ENCODE results near the gene PELI2.

The PELI2 gene

DNA sequence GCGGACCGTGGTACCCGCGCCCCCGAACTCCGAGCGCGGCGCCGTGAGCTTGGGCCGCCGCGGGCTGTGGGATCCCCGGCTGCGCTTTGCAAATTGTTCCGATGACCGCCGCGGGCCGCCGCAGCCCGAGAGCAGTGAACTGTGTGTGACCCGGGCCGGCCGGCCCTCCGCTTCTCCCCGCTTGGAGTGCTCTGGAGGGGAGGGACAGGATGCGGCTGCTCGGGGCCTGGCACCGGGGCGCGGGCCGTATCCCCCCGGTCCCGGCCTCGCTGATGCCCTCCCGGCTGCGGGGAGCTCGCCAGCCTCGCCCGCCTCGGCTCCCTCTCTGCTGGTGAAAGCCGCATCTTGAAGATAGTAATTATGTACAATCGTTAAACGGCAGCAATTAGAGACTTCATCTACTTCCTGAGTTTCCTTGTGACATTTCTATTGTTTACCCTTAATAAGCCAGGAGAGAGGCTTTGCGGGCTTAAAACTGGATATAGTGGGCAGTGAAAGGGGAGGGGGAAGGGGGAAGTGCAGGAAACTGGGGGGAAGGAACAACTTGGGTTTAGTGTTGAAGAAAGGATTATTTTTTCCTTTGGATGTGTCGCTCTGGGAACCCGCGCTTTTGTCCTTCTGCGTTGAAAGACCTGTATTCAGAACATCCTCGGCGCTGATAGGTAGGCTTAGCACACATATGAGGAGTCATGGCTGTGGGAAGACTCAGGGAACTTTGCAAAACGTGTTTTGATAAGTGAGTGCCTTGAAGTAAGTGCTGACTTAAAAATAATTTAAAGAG, 1.2 kb downstream of the PELI2 start:
- DNase-seq (ENCODE audit: low spot score), result peak; percentile 51

DNA sequence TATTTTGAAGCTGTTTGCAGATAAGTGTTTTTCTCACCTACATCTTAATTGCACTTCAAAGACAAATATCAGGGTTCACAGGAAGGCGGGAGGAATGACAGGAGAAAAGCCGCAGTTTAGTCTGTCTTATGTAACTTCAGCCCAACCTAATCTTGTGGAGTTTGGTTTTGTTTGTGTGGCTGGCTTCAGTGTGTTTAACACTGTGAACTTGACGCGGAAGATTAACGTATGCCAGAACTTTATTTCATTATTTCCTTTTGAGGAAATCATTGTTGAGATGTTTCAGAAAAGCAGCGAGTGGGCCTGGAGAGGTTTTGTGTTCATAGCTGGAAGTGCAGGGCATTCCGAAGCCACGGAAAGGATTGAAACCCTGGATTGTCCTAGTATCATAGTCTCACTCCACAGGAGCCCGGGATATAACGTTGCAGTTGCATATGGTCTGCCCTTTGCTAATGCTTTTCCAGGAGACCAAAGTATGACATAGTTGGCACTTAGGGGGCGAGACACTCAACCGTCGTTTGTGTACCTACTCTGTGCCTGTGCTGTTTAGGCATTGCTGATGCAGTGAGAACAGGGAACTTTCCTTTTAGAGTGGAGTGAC, 2.0 kb downstream of the PELI2 start:
- peak; percentile 28 for DNase-seq (ENCODE audit: low spot score)

DNA sequence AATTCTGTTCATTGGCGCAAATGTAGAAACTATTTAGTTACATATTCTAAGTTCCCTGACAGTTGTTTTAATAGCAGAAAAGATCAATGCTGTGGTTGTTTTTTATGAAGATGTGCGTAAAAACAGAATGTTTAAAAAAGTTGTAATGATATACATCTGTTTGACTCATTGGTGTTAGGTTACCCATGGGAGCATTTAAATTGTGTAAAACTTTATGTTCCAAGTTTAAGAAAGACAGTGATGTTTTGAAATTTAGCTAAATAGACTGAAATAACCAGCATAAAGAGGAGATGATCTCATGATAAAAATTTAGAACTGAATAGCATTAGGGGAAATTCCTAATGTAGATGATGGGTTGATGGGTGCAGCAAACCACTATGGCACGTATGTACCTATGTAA, 3.6 kb downstream of the PELI2 start:
- DNase-seq (ENCODE audit: low spot score), result no peak

DNA sequence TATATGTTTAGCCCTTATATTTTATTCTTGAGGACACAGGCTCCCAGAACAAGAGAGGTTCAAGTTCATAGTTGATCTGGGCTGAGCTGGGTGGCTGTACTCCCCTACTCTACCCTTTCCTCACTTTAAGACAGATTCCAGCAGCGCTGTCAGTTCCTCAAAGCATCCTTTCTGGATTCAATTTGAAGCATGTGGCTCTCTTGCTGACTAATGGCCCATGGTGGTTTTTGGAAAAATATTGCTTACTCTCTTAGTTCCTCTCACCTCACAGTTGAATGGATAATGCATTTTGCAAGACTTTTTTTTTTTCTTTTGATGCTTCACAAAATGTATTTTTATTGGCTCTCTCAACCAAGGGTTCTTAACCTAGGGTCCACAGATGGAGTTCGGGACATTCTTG, 4.1 kb downstream of the PELI2 start:
- DNase-seq (ENCODE audit: low spot score), result no peak

DNA sequence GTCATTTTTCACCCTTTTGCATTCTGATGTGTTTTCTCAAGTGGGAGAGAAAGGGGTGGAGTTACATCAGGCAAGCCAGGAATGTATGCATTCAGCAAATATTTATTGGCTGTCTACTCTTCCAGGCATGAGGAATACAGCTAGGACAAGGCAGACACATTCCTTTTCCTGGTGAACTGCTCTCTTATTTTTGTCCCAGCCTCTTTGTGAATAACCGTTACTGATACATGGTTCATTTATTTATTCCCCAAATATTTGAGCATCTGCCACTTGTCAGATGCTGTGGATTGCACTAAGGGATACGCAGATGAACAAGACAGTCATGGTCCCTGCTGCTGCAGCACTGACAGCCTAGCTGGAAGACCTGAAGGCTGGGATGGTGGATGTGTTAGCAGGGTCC, 6.1 kb downstream of the PELI2 start:
- DNase-seq (ENCODE audit: low spot score), result peak; percentile 13

DNA sequence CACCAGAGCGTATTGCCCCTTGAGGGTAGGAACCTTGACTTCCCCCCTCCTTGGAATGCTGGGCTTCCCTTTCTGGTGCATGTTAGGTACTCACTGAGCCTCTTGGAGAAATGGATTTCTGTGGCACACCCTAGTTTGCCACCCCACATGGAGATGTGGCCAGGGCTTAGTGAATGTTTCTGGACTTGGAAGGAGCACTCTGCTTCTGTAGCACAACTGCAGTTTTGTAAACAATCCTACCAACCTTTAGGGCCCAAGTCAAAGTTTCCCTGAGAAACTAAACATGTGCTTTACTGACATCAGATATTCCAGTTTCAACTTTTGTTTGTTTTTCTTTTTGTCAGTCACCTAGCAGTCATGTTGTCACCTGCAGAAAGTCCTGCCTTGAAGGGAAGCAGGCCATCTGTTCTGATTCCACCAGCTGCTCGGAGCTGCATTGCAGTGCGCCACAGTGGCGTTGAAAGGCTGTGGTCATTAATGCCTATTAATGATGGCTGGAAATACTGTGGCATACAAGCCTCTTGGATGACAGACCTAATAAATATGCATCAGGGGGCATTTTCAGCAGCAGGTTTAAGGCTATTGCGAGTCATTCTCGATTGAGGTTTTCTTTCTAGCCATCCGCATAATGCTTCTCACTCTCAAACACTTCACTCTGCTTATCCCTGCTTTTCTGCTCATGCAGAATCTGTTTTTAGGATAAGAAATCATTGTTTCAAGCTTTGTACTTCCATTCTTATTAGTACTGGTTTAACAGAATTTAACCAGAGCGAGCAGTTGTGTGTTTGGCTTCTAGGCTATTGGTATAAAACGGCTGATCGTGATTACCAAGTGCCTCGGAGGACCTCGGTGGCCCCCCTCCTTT, 7.8 kb downstream of the PELI2 start:
- DNase-seq (ENCODE audit: low spot score), result no peak

DNA sequence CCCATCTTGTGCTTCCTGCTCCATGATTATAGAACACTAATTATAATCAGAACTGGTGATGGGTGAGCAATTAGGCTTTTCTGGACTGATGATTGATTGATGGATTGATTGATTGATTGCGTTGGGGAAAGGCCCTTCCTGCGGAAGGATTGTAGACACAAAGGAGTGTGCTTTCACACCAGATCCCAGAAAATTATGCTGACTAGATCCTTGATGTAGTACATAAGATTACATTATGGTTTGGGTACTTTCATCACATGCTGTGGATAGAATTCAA, 8.4 kb downstream of the PELI2 start:
- no peak for DNase-seq (ENCODE audit: low spot score)

DNA sequence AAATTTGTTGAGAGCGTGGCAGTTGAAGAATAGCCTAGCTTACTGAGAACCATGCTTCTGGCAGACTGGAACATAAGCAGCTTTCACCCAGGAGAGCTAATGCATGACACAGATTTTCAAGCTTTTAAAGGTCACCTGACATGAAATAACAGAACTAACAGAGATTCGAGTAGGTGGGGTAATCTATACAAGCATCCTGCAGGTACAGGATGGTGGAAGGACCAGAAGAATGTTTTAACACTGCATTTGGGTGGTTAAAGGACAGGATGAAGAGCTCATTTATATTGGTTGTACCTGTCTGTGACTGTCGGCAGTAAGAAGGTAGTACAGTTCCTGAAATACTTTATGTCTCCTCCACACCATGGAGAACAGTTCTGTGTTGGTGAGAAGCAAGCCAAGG, 8.9 kb downstream of the PELI2 start:
- DNase-seq (ENCODE audit: low spot score), result no peak

DNA sequence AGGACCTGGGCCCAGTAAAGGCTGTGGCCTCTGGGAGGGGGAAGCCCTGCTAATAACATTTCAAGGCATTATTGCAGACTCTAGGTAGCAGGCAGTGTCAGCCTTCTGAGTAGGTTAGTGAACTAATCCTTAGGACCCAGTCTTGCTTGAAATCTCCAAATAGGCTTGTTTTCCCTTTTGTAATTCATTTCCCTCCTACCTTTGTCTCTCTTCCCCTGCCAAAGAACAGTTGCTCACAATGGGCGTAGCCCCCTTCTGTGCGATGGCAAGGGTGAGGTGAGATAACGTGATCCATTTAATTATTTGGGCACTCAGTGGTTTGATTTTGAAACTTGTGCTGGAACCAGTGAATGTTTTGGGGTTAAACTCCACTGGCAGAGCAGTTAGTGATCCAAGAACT, 10.9 kb downstream of the PELI2 start:
- DNase-seq (ENCODE audit: low spot score), result no peak

DNA sequence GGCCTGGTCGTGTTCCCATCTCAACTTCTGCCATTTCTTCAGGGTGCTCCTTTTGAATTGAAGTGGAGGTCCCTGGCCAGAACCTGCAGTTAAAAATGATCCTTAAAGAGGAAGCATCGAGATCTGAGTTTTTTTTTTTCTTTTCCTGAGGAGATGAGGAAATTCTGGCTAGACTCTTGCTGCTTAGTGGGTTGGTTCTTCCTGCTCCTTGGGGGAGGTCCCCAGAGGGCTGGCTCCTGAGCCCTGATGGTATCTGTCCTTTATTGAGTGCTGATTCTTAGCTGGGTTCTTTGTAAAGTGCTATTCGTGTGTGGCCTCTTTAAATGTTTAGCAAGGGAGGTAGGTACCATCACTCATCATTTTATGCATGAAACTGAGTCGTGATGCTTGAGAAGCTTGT, 11.7 kb downstream of the PELI2 start:
- no peak for DNase-seq (ENCODE audit: low spot score)

DNA sequence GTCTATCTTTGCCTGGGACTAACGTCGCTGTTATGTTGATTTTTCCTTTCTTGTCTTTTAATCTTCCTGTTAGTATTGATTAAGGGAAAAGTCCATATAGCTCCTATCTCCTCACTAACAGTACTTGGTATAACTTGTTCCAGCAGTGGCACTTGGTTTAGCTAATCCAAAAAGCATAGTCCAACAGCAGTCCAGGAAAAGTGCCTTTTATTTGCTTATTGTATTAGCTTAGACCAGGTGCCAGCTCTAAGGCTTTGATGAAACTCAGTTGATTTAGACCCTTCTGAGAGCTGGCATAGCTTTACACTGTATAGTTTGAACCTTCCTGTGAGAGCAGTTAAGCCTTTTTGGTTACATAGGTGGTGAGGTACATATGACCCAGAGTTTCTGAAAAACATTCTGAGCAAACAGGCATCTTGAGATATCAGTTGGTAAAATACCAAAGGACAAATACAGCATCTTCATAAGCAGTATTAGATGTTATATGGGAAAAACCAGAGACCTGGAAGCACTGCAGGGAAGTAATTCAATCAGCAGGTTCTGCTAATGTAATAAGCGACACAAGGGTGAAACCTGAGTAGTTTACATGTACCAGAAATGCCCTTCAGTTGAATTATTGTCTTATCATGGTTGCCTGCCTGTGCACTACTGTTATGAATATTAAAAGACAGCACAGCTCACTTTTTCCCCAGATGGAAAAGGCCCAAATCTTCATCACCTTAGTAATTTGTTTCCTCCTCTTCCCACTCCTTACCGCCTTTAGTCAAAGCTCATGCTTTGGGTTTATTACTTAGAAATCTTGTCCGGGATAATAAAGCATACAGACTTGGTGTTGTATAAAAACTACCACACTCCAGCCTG, 13.0 kb downstream of the PELI2 start:
- no peak for DNase-seq (ENCODE audit: low spot score)

DNA sequence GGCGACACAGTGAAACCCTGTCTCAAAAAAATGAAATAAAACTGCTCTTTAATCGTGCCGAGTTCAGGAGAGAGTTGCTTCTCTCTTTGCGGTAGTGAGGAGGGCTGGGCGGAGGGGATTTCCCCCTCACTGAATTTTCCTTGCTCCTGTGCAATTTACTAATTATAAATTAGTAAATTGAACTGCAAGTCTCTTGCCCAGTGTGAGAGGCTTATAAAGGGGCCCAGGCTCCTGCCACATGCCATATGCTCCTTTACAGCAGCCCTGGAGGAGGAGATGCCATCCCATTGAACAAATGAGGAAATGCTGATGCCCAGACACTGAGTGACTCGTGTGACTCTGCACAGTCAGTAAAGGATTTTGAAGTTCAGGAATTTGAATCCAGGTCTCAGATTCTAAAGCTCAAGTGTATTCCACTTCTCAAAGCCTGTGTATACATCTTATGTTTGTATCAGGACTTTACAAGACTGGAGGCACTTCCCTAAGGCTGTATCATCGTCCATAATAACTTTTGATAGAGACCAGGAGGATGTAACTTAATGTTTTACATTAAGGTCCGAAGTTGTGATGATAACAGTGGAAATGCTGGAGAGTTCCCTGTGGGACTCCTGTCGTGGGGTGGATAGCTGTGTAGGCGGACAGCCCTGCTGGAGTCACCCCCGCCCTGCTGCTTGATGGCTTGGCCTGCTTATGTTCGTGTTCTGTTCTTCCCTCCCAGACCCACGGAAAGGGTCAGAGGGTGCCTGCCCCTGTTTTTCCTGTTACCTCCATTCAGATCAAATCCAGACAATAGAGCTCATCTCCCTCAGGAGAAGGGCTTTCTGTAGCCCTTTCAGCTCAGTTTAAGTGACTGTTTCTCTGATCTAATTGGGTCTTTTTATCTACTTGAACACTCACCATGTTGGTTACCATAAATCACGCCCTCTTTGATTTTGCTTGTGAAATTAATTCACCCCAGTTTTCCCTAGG, 13.9 kb downstream of the PELI2 start:
- peak; percentile 10 for DNase-seq (ENCODE audit: low spot score)

DNA sequence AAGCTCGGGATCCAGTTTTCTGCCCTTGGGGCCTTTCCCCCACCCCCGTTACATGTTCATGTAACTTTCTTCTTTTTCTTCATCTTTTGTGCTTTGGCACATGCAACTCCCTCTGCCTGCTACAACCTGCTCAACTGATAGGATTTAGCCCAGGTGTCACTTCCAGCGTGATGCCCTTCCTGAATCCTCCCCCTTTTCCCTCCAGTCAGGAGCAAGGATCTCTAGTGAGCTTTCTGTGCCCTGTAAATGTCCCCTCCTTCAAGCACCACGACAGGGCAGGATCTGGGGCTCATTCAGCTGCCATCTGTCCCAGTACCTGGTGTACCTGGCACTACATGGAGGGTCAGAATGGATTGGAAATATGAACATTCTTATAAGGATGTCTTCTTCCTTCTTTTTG, 15.3 kb downstream of the PELI2 start:
- DNase-seq (ENCODE audit: low spot score), result no peak

DNA sequence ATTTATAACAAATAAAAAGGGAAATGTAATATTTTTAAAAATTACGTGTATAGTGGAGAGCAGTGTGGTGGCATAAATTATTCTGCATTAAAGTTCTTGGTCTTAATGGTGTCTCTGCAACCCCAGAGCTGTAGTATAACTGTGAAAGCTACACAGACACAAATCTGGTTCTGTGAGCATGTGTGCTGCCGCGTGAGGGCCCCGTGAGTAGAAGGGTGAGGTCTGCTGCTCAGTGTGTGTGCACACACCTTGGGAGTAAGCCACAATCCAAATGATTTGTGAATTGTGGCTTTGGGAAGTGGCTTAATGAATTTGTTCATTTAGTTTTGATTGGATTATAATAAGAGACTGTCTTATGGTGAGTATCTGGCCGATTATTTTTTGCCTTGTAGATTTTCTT, 16.8 kb downstream of the PELI2 start:
- DNase-seq (ENCODE audit: low spot score), result peak; percentile 17

DNA sequence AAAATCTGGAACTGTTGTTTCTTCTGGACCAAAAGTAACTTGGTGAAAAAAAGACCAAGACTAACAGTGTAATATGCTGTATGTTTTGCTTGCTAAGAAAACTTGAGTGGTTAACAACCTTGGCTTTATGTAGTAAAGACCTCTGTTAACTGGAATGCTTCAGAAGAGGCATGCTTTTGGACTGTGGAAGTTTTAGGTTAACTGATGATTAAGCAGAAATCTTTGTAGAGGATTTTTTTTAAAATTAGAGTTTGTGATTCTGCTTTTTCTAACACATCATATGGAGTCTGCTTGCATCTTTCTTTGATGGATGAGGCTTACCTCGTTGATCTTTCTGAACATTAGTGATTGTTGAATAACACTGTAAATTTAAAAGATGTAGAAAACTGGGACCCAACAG, 17.5 kb downstream of the PELI2 start:
- no peak for DNase-seq (ENCODE audit: low spot score)

DNA sequence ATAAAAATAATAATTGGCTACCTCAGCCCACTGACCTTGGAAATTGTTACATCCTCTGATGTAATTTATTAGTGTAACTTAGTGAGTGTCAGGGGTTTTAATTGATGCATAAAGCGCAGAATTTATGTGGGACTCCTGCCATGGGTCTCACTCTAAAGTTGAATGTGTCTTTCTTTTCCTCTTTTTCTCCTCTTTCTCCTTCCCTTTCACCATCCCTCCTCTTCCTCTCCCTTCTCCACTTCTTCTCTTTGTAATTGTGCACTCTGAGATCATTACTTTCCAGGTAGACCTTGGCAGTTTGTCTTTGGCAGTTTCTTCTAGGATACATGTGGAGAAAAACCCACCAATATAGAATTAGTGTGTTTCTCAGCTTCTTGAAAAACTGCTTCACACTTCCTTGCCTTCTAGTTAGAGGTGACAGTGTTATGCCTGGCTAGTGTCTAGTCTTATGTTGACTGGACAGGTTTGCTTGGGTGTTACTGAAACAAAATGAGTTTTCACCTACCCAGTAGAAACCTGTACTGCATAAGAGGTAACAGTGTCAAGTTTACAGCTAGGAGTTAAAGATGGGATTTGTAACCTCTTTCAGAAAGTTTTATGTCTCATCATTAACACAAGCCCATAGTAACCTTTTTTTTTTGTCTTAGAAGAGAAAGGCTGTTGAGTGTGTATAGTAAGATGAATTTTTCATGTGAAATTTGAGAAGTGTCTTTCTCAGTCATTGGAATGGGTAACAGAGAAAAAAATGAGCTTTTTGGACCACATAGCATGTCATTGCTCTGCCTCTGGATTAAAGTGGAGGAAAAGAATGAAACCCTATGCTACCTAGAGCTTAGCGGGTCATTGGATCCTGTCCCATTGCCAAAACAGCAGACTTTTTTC, 18.6 kb downstream of the PELI2 start:
- DNase-seq (ENCODE audit: low spot score), result no peak

DNA sequence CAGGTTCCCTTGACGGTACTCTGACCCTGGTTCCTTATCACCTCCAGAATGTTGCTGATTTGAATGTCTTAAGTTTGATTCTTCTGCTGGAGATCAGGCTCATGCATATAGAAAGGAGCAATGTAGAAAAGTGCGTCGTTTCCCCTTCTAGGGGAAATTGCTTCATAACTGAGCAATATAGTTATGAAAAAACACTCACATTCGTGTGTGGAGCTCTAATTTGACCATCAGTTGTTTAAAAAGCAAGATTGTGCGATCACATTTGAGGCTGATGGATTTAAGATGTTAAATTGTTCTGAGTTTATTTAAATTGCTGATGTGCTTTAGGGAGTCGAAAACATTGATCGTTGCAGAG, 19.2 kb downstream of the PELI2 start:
- no peak for DNase-seq (ENCODE audit: low spot score)

DNA sequence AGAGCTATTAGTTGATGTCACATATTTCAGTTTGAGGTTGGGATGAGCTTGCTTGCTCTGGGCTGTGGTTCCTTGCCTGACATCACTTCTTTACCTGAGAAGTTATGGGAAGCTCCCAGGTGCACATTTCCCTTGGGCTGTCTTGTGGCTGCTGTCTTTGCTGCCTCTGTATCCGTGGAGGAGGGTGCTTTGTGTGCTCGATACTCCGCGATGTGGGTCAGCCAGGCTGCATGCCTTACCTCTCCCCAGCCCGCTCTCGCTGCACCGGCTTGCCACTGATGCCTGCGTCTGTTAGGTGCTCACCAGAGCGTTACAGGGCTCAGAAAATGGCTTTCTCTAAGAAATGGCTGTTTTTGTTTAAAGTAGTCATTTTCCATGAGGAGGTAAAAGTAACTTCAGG, 19.6 kb downstream of the PELI2 start:
- peak; percentile 63 for DNase-seq (ENCODE audit: low spot score)

DNA sequence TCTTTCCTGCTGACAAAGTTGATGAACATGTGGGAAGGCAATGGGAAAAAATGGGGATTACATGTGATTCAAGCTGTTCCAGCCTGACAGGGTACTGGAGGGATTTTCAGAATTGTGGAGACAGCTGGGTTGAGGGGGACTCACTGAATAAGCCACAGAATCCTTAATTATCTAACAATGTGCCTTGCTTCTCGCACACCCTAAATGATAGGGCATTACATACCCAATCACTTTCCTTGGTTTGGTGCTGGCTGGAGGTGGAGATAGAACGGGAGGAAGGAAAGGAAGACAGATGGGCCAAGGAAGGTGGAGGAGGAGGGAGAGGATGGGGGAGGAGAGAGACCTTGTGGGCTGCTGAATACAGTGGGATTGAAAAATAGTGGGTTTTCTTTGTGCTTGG, 20.7 kb downstream of the PELI2 start:
- DNase-seq (ENCODE audit: low spot score), result no peak

DNA sequence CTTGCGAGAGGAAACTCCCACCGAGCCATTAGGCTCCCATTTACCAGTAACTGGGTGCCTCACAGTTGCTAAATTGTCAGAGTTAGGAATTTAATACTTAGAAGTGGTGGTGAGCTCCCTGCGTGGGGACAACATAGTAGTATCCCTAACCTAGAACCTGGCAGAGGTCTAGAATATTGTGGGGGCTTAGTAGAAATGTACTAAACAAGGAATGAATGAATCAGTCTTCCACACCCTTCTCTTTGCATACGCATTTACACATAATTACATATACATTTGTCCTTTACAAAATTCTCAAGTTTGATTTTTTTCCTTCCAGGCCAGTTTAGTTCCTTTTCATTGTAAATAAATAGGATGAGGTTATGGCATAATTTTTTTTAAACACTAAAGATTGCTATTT, 24.1 kb downstream of the PELI2 start:
- no peak for DNase-seq (ENCODE audit: low spot score)
